ENCODE results near the gene GTF3C6. TPM values are rescaled to one million over a fixed set of nuclear protein-coding genes. Genes with fewer than 3 reads are reported as not detected.
"Not testable (repeated sequence)": the region's sequence is repeated elsewhere in the genome, so short reads cannot be mapped to it uniquely, and the experiment has no call there.

The GTF3C6 gene
- total RNA-seq, 2 donors from 2014 or later = 18.0 to 30.3 TPM

GRCh38 chr6:110965629-110966229 is 7.2 kb downstream of the GTF3C6 start:
- H3K36me3 ChIP-seq = peaks cover 34% of the 10 kb centered on the region
- H3K27me3 ChIP-seq (replicated peaks; ENCODE audit: insufficient read depth) = no peaks in the 10 kb centered on the region
- TF ChIP-seq CTCF (IDR thresholded peaks at IDR 0.05) = no peak
- no peaks in the 10 kb centered on the region for H3K4me1 ChIP-seq (ENCODE audit: control insufficient read depth in 1 of 2, low read depth in 2 of 2)
- no peak for ATAC-seq (ENCODE audit: insufficient number of reproducible peaks, low FRiP score, low read depth)
- DNase-seq (ENCODE audit: low spot score) = no peak
- no peaks in the 10 kb centered on the region for H3K9me3 ChIP-seq
- no peak overlapping the region for H3K27ac ChIP-seq
- H3K4me3 ChIP-seq = no peak overlapping the region

DNA sequence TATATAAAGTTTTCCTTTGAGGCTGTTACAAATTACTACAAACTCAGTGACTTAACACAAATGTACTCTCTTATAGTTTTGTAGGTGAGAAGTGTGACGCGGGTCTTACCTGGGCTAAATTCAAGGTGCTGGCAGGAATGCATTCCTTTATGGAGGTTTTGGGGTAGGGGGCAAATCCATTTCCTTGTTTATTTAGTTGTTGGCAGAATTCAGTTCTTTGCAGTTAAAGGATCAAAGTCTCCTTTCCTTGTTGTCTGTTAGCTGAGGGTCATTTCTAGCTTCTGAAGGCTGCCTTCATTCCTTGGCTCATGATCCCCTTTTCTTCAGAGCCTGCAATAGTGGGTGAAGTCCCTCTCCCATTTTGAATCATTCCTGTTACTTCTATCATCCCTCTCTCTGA is 10.2 kb downstream of the GTF3C6 start:
- H3K4me1 ChIP-seq (ENCODE audit: control insufficient read depth in 1 of 2, low read depth in 2 of 2); H3K9me3 ChIP-seq; H3K27ac ChIP-seq; H3K27me3 ChIP-seq (replicated peaks; ENCODE audit: insufficient read depth); ATAC-seq (ENCODE audit: insufficient number of reproducible peaks, low FRiP score, low read depth); DNase-seq (ENCODE audit: low spot score); H3K4me3 ChIP-seq: not testable (repeated sequence)
- peaks cover 18% of the 10 kb centered on the region for H3K36me3 ChIP-seq

GRCh38 chr6:110971468-110971867 is 13.0 kb downstream of the GTF3C6 start:
- TF ChIP-seq CTCF (IDR thresholded peaks at IDR 0.05) = no peak
- no peak overlapping the region for H3K27ac ChIP-seq
- H3K27me3 ChIP-seq (replicated peaks; ENCODE audit: insufficient read depth) = no peaks in the 10 kb centered on the region
- no peak overlapping the region for H3K4me3 ChIP-seq
- peaks cover 7% of the 10 kb centered on the region for H3K36me3 ChIP-seq
- no peaks in the 10 kb centered on the region for H3K4me1 ChIP-seq (ENCODE audit: control insufficient read depth in 1 of 2, low read depth in 2 of 2)
- ATAC-seq (ENCODE audit: insufficient number of reproducible peaks, low FRiP score, low read depth) (no peak), DNase-seq (ENCODE audit: low spot score) (no peak)
- H3K9me3 ChIP-seq = no peaks in the 10 kb centered on the region

DNA sequence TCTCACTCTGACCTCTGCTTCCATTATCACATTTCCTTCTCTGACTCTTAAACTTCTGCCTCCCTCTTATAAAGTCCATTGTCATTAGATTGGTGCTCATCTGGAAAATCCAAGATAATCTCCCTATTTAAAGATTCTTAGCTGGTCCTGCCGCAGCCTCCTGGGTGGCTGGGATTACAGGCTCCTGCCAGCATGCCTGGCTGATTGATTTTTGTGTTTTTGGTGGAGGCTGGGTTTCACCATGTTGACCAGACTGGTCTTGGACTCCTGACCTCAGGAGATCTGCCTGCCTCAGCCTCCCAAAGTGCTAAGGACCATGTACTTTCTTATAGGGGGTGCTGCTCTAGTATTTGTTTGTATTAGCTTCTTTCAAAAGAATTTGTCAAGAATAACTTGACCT is 18.1 kb downstream of the GTF3C6 start:
- no peak for ATAC-seq (ENCODE audit: insufficient number of reproducible peaks, low FRiP score, low read depth)
- no peak for TF ChIP-seq CTCF (IDR thresholded peaks at IDR 0.05)
- no peaks in the 10 kb centered on the region for H3K27me3 ChIP-seq (replicated peaks; ENCODE audit: insufficient read depth)
- H3K4me1 ChIP-seq (ENCODE audit: control insufficient read depth in 1 of 2, low read depth in 2 of 2) = peaks cover 0 to 6% of the 10 kb centered on the region in 2 donors
- H3K4me3 ChIP-seq = no peak overlapping the region
- no peaks in the 10 kb centered on the region for H3K9me3 ChIP-seq
- no peak overlapping the region for H3K27ac ChIP-seq
- no peaks in the 10 kb centered on the region for H3K36me3 ChIP-seq
- DNase-seq (ENCODE audit: low spot score) = no peak

- DNase-seq (ENCODE audit: low spot score) (no peak), ATAC-seq (ENCODE audit: insufficient number of reproducible peaks, low FRiP score, low read depth) (no peak)
- peaks cover 4 to 18% of the 10 kb centered on the region in 2 donors for H3K4me1 ChIP-seq (ENCODE audit: control insufficient read depth in 1 of 2, low read depth in 2 of 2)
- TF ChIP-seq CTCF (IDR thresholded peaks at IDR 0.05) = no peak
- no peak overlapping the region for H3K4me3 ChIP-seq
- no peaks in the 10 kb centered on the region for H3K9me3 ChIP-seq
- no peaks in the 10 kb centered on the region for H3K36me3 ChIP-seq
- H3K27ac ChIP-seq = no peak overlapping the region
- no peaks in the 10 kb centered on the region for H3K27me3 ChIP-seq (replicated peaks; ENCODE audit: insufficient read depth)
Observed at GRCh38 chr6:110979565-110980101, 21.1 kb downstream of the GTF3C6 start.

DNA sequence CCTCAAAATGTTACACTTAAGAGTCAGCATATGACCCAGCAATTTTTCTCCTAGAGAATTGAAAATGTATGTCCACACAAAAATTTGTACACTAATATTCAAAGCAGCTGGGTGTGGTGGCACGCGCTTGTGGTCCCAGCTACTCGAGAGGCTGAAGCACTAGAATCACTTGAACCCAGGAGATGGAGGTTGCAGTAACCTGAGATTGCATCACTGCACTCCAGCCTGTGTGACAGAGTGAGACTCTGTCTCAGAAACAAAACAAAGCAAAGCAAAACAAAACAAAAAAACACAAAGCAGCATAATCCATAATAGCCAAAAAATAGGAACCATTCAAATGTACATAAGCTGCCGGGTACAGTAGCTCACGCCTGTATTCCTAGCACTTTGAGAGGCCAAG is 21.7 kb downstream of the GTF3C6 start:
- peaks cover 4 to 18% of the 10 kb centered on the region in 2 donors for H3K4me1 ChIP-seq (ENCODE audit: control insufficient read depth in 1 of 2, low read depth in 2 of 2)
- H3K27me3 ChIP-seq (replicated peaks; ENCODE audit: insufficient read depth) = no peaks in the 10 kb centered on the region
- no peaks in the 10 kb centered on the region for H3K9me3 ChIP-seq
- H3K27ac ChIP-seq = no peak overlapping the region
- no peak for TF ChIP-seq CTCF (IDR thresholded peaks at IDR 0.05)
- no peak overlapping the region for H3K4me3 ChIP-seq
- no peak for ATAC-seq (ENCODE audit: insufficient number of reproducible peaks, low FRiP score, low read depth)
- H3K36me3 ChIP-seq = peaks cover 2% of the 10 kb centered on the region
- DNase-seq (ENCODE audit: low spot score) = no peak
